Ascending aorta (tissue), 2 donors: ENCODE results near the gene ACER3. TPM values are rescaled to one million over a fixed set of nuclear protein-coding genes. Genes with fewer than 3 reads are reported as not detected.

Experiments used
- DNase-seq, 2 donors: peaks; one replicate each; pipeline ENCODE4 v3.0.0-alpha.2; 2019; ENCODE audit warnings: low spot score in 2 of 2
- H3K27ac ChIP-seq, 2 donors: fragments of 200-600 bp; sonication (generic); one replicate each; pipeline ENCODE4 v1.5.1; 2016 to 2017; ENCODE audit warnings: mild to moderate bottlenecking in 1 of 2
- H3K27me3 ChIP-seq: fragments of 200-600 bp; sonication (generic); one replicate; pipeline ENCODE4 v1.5.1; 2017
- H3K36me3 ChIP-seq, 2 donors: fragments of 200-600 bp; sonication (generic); one replicate each; pipeline ENCODE4 v1.5.1; 2016
- H3K4me1 ChIP-seq, 2 donors: fragments of 200-600 bp; sonication (generic); one replicate each; pipeline ENCODE4 v1.5.1; 2016 to 2017; ENCODE audit warnings: mild to moderate bottlenecking in 1 of 2
- H3K4me3 ChIP-seq, 2 donors: fragments of 200-600 bp; sonication (generic); one replicate each; pipeline ENCODE4 v1.5.1; 2016 to 2017; ENCODE audit warnings: mild to moderate bottlenecking in 1 of 2
- H3K9me3 ChIP-seq, 2 donors: fragments of 200-600 bp; sonication (generic); one replicate each; pipeline ENCODE4 v1.5.1; 2016
- intact Hi-C: fragments of 100-400 bp; cut with DNase I; formaldehyde crosslinking; loops from one replicate; pipeline ENCODE4 v1.15.1; 2023
- total RNA-seq: library from RNA; depleted of rRNA; stranded (reverse); fragments of >200 nt; gene quantifications from one replicate; pipeline ENCODE4 v1.1.0, GENCODE V29; 2016
- TF ChIP-seq, protein P1 (sequence below), 3 experiments: fragments of 200-600 bp in 2 of 3; fragments of 450-650 bp in 1 of 3; sonication (generic) in 2 of 3; IDR thresholded peaks; one replicate each; pipeline ENCODE4 v1.5.1; 2016 to 2019; ENCODE audit warnings: antibody characterized with exemption in 3 of 3, mild to moderate bottlenecking in 1 of 3, moderate library complexity in 1 of 3

ACER3 gene
- total RNA-seq, 1 donor from 2014 or later, result 10.5 TPM

DNA sequence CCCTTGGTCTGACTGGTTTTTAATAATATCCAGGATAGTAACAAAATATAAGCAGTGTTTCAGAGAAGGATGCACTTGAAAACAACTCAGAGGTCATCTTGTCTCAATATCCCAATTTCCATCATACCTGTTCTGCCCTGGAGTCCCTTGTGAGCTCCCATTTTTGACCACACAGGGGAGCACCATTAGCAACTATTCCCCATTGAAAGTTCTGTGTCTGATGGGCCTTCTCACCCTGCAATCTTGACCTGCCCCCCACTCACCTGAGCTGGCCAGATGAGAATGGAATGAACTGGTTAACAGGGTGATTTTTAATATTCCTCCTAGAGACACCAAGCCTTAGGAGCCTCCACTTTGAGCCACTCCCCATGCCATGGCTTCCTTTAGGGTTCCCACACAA lies 202.2 kb downstream of the ACER3 start:
- TF ChIP-seq, protein P1, sequence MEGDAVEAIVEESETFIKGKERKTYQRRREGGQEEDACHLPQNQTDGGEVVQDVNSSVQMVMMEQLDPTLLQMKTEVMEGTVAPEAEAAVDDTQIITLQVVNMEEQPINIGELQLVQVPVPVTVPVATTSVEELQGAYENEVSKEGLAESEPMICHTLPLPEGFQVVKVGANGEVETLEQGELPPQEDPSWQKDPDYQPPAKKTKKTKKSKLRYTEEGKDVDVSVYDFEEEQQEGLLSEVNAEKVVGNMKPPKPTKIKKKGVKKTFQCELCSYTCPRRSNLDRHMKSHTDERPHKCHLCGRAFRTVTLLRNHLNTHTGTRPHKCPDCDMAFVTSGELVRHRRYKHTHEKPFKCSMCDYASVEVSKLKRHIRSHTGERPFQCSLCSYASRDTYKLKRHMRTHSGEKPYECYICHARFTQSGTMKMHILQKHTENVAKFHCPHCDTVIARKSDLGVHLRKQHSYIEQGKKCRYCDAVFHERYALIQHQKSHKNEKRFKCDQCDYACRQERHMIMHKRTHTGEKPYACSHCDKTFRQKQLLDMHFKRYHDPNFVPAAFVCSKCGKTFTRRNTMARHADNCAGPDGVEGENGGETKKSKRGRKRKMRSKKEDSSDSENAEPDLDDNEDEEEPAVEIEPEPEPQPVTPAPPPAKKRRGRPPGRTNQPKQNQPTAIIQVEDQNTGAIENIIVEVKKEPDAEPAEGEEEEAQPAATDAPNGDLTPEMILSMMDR (IDR thresholded peaks at IDR 0.05), result no peak
- Histone ChIP-seq H3K36me3 (no peaks in the 10 kb centered on the region), H3K27ac (no peak overlapping the region), H3K4me1 (peaks cover 0 to 9% of the 10 kb centered on the region in 2 donors), H3K4me3 (no peak overlapping the region), H3K9me3 (no peaks in the 10 kb centered on the region), H3K27me3 (no peaks in the 10 kb centered on the region)
- intact Hi-C loops, result loop anchor here (10.0 kb wide), 2 partner anchors 762 to 828 kb away; partner anchors contain the start of genes AAMDC and RSF1
- no peak for DNase-seq

DNA sequence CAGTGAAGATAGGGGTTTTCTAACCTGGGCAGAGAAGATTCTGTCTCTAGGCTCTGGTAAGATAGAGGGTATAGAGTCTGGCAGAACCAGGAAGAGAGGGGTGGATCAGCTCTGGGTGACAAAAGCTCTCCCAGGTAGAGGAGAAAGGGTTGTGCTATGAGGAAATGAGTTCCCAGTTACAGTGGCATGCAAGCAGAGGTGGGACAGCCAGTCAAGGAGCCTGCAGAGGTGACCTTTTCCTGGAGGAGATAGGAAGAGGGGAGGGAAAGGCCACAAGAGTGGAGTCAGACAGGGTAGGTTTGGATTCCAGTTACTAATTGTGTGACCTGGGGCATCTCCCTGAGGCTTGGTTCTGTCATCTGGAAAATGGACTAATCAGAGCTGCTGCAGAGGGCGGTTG lies 202.7 kb downstream of the ACER3 start:
- Histone ChIP-seq H3K27me3 (no peaks in the 10 kb centered on the region), H3K4me1 (peaks cover 0 to 14% of the 10 kb centered on the region in 2 donors), H3K27ac (no peak overlapping the region), H3K4me3 (no peak overlapping the region), H3K36me3 (no peaks in the 10 kb centered on the region), H3K9me3 (no peaks in the 10 kb centered on the region)
- DNase-seq, result no peak
- intact Hi-C loops, result loop anchor here (10.0 kb wide), 2 partner anchors 761 to 829 kb away; partner anchors contain the start of genes AAMDC and RSF1
- TF ChIP-seq, protein P1 (IDR thresholded peaks at IDR 0.05), result no peak

DNA sequence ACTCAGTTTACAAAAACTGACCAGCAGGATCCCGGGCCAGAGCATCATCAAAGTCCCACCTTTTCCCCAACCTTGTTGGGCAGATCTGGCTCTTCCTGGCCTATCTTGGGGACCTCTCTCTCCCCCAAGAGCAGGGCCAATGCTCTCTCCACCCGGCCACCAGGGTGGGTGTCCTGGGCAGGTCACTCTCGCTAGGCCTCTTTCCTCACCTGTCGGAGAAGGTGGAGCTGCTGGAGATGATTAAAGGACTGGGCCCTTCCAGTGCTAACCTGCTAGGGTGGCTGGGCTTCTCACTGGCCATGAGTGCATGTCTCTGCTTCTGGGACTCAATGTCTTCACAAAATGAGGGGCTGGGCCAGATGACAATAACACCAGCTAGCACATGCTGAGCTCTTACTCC lies 203.1 kb downstream of the ACER3 start:
- intact Hi-C loops, result loop anchor here (10.0 kb wide), 2 partner anchors 761 to 829 kb away; partner anchors contain the start of genes AAMDC and RSF1
- H3K4me3 ChIP-seq, result no peak overlapping the region
- H3K4me1 ChIP-seq, result peaks cover 0 to 16% of the 10 kb centered on the region in 2 donors
- TF ChIP-seq, protein P1 (IDR thresholded peaks at IDR 0.05), result no peak
- H3K27ac ChIP-seq, result no peak overlapping the region
- H3K27me3 ChIP-seq, result no peaks in the 10 kb centered on the region
- DNase-seq, result no peak
- H3K36me3 ChIP-seq, result no peaks in the 10 kb centered on the region
- no peaks in the 10 kb centered on the region for H3K9me3 ChIP-seq

DNA sequence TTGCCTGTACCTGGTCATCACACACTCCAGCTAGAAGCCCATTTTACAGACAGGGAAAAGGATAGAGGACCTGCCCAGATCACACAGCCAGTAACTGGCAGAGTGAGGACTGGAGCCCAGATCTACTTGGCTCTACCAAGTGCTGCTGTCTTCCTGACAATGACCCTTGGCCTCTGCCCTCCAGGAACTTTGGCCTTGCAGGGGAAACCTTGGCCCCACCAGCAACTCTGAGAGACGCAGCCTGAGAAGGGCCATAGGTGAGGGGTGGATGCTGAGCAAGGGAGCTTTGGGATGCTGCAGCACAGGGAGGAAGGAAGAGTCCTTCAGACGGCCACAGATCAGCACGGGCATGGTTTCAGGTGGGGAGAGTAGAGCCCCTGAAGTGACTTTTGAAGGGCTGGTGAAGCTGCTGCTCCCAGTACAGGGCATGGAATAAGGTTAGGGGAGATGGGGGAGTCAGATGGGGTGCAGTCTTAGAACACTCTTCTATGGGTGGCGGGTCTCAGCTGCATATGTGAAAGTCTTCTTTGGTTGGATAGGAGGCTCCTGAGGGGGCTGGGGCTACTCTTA lies 204.0 kb downstream of the ACER3 start:
- no peak overlapping the region for H3K27ac ChIP-seq
- TF ChIP-seq, protein P1 (IDR thresholded peaks at IDR 0.05), result no peak
- intact Hi-C loops, result loop anchor here (1.0 to 10.0 kb wide), 3 partner anchors 10 to 830 kb away; partner anchors contain the start of genes AAMDC and RSF1

DNA sequence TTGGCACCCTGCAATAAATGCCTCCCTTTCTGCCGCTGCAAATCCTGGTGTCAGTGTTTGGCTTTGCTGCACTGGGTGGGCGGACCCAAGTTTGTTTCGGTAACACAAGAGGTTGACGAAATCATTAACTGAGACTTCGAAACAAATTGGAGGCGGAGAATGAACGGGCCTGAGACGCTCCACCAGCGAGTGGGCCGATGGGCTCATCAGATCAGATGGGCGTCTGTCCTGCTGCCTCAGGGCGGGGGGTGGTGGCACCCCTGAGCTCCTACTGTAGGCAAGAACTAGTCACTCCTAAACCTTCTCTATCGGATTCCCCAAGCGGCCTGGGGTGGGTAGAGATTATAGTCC lies 205.1 kb downstream of the ACER3 start:
- H3K27me3 ChIP-seq, result no peaks in the 10 kb centered on the region
- peak overlapping the region; percentile 80 to 84 for H3K4me3 ChIP-seq
- intact Hi-C loops, result loop anchor here (1.0 to 10.0 kb wide), 5 partner anchors 8 to 831 kb away; partner anchors contain the start of genes AAMDC and RSF1
- H3K4me1 ChIP-seq, result peaks cover 0 to 19% of the 10 kb centered on the region in 2 donors
- peak overlapping the region; percentile 93 for H3K27ac ChIP-seq
- H3K9me3 ChIP-seq, result no peaks in the 10 kb centered on the region
- TF ChIP-seq, protein P1 (IDR thresholded peaks at IDR 0.05), result no peak
- H3K36me3 ChIP-seq, result no peaks in the 10 kb centered on the region
- peak in 1 of 2 donors; percentile 72 for DNase-seq

More for the DNA sequence above, 204.0 kb downstream of the ACER3 start:
- Histone ChIP-seq H3K36me3 (no peaks in the 10 kb centered on the region), H3K4me1 (peaks cover 0 to 19% of the 10 kb centered on the region in 2 donors), H3K4me3 (no peak overlapping the region), H3K27me3 (no peaks in the 10 kb centered on the region), H3K9me3 (no peaks in the 10 kb centered on the region)
- no peak for DNase-seq
